Astrocyte (in vitro differentiated cells and primary cell): ENCODE measurements around the gene SLC27A2. TPM values are rescaled to one million over a fixed set of nuclear protein-coding genes. Genes with fewer than 3 reads are reported as not detected.

Source experiments
- DNase-seq: peaks from one replicate; pipeline ENCODE4 v3.0.0-alpha.2; 2010; ENCODE audit warnings: low read depth
- FAIRE-seq: peaks from 2 replicates; lab custom pipeline; 2011; peaks lifted over from hg19 to GRCh38; lab: Jason Lieb, UNC
- H2AFZ ChIP-seq: 2 replicates; pipeline ENCODE4 v1.6.0; 2012; ENCODE audit warnings: low read depth, low read length, inconsistent platforms
- H3K27ac ChIP-seq: 2 replicates; pipeline ENCODE4 v1.5.1; 2011; ENCODE audit warnings: low read depth, low read length, inconsistent platforms
- H3K27me3 ChIP-seq: 2 replicates; pipeline ENCODE4 v1.6.0; 2011; ENCODE audit warnings: low read length, inconsistent platforms; ENCODE audit not compliant: insufficient read depth
- H3K36me3 ChIP-seq: 2 replicates; pipeline ENCODE4 v1.5.1; 2011; ENCODE audit warnings: low read length, inconsistent platforms; ENCODE audit not compliant: insufficient read depth
- H3K4me1 ChIP-seq: 2 replicates; pipeline ENCODE4 v1.5.1; 2011; ENCODE audit warnings: low read length, inconsistent platforms; ENCODE audit not compliant: insufficient read depth
- H3K4me2 ChIP-seq: 2 replicates; pipeline ENCODE4 v1.6.0; 2012; ENCODE audit warnings: low read length, inconsistent platforms
- H3K4me3 ChIP-seq: 2 replicates; pipeline ENCODE4 v1.5.1; 2011; ENCODE audit warnings: low read depth, mild to moderate bottlenecking, low read length, inconsistent platforms; ENCODE audit not compliant: insufficient read depth
- H3K79me2 ChIP-seq: 2 replicates; pipeline ENCODE4 v1.6.0; 2012; ENCODE audit warnings: mild to moderate bottlenecking, low read length, inconsistent platforms; ENCODE audit not compliant: insufficient read depth
- H3K9ac ChIP-seq: 2 replicates; pipeline ENCODE4 v1.6.0; 2012; ENCODE audit warnings: mild to moderate bottlenecking, low read length, inconsistent platforms
- H3K9me3 ChIP-seq: 2 replicates; pipeline ENCODE4 v1.5.1; 2012; ENCODE audit warnings: low read depth, mild to moderate bottlenecking, low read length, inconsistent platforms; ENCODE audit not compliant: insufficient read depth
- H4K20me1 ChIP-seq: 2 replicates; pipeline ENCODE4 v1.6.0; 2012; ENCODE audit warnings: low read length, inconsistent platforms; ENCODE audit not compliant: insufficient read depth
- H3K27ac Mint-ChIP-seq: one replicate; pipeline ENCODE4 v1.8.0; 2021; ENCODE audit warnings: mild to moderate bottlenecking, mixed read lengths; ENCODE audit not compliant: unreplicated experiment
- H3K27me3 Mint-ChIP-seq: one replicate; pipeline ENCODE4 v1.8.0; 2021; ENCODE audit warnings: low read depth, mixed read lengths; ENCODE audit not compliant: unreplicated experiment
- H3K36me3 Mint-ChIP-seq: one replicate; pipeline ENCODE4 v1.8.0; 2021; ENCODE audit warnings: low read depth, mixed read lengths; ENCODE audit not compliant: unreplicated experiment
- H3K4me1 Mint-ChIP-seq: one replicate; pipeline ENCODE4 v1.8.0; 2021; ENCODE audit warnings: low read depth, mixed read lengths; ENCODE audit not compliant: unreplicated experiment
- H3K4me3 Mint-ChIP-seq: one replicate; pipeline ENCODE4 v1.8.0; 2021; ENCODE audit warnings: mild to moderate bottlenecking, moderate library complexity, mixed read lengths; ENCODE audit not compliant: unreplicated experiment
- H3K9me3 Mint-ChIP-seq: one replicate; pipeline ENCODE4 v1.8.0; 2021; ENCODE audit warnings: mild to moderate bottlenecking, mixed read lengths; ENCODE audit not compliant: unreplicated experiment
- EZH2 ChIP-seq: IDR thresholded peaks from 2 replicates; pipeline ENCODE4 v1.6.1; 2012; ENCODE audit warnings: mild to moderate bottlenecking, low read length, inconsistent platforms; ENCODE audit not compliant: insufficient read depth
- total RNA-seq: library from RNA; stranded (reverse); gene quantifications from 2 replicates; pipeline ENCODE4 v1.2.1, GENCODE V29; 2021
- TF ChIP-seq, protein P1 (sequence below): IDR thresholded peaks from 2 replicates; pipeline ENCODE4 v1.5.1; 2011; ENCODE audit warnings: low read depth, mild to moderate bottlenecking, inconsistent platforms, low read length, moderate library complexity; ENCODE audit not compliant: insufficient read depth

Gene SLC27A2
- total RNA-seq, 1 donor from 2014 or later, result 0.82 TPM

DNA sequence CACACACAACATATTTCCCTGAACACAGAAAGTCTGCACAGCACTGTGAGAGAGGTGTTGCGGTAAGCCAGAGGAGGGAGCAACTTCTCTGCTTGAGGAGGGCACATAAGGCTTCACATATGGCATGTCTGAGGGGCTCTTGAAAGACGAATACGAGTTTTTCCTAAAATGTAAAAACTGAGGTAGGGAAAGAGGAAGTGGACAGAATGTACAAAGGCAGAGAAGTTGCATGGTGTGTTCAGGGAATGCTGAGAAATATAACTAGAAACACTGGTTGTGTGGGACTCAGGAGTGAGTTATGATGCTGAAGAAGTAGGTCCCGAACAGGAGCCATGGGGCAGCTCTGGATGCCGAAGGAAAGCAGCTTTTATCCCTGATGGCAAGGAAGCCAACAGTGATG is 40.1 kb upstream of the SLC27A2 start:
- no peak overlapping the region for H3K27ac ChIP-seq
- no peaks in the 10 kb centered on the region for H3K79me2 ChIP-seq
- no peaks in the 10 kb centered on the region for H3K36me3 Mint-ChIP-seq
- TF ChIP-seq EZH2, result no peak
- TF ChIP-seq, protein P1, sequence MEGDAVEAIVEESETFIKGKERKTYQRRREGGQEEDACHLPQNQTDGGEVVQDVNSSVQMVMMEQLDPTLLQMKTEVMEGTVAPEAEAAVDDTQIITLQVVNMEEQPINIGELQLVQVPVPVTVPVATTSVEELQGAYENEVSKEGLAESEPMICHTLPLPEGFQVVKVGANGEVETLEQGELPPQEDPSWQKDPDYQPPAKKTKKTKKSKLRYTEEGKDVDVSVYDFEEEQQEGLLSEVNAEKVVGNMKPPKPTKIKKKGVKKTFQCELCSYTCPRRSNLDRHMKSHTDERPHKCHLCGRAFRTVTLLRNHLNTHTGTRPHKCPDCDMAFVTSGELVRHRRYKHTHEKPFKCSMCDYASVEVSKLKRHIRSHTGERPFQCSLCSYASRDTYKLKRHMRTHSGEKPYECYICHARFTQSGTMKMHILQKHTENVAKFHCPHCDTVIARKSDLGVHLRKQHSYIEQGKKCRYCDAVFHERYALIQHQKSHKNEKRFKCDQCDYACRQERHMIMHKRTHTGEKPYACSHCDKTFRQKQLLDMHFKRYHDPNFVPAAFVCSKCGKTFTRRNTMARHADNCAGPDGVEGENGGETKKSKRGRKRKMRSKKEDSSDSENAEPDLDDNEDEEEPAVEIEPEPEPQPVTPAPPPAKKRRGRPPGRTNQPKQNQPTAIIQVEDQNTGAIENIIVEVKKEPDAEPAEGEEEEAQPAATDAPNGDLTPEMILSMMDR, result no peak
- no peak overlapping the region for H3K4me3 ChIP-seq
- no peak overlapping the region for H3K27ac Mint-ChIP-seq
- no peak for FAIRE-seq
- H3K27me3 ChIP-seq, result no peaks in the 10 kb centered on the region
- no peaks in the 10 kb centered on the region for H3K36me3 ChIP-seq
- H3K27me3 Mint-ChIP-seq, result no peaks in the 10 kb centered on the region
- no peaks in the 10 kb centered on the region for H4K20me1 ChIP-seq
- H3K4me1 Mint-ChIP-seq, result peaks cover 4% of the 10 kb centered on the region
- DNase-seq, result no peak
- H2AFZ ChIP-seq, result no peak overlapping the region
- peaks cover 3% of the 10 kb centered on the region for H3K9me3 Mint-ChIP-seq
- no peak overlapping the region for H3K9ac ChIP-seq
- no peak overlapping the region for H3K4me3 Mint-ChIP-seq
- peaks cover 7% of the 10 kb centered on the region for H3K4me1 ChIP-seq
- H3K4me2 ChIP-seq, result no peak overlapping the region
- no peaks in the 10 kb centered on the region for H3K9me3 ChIP-seq

DNA sequence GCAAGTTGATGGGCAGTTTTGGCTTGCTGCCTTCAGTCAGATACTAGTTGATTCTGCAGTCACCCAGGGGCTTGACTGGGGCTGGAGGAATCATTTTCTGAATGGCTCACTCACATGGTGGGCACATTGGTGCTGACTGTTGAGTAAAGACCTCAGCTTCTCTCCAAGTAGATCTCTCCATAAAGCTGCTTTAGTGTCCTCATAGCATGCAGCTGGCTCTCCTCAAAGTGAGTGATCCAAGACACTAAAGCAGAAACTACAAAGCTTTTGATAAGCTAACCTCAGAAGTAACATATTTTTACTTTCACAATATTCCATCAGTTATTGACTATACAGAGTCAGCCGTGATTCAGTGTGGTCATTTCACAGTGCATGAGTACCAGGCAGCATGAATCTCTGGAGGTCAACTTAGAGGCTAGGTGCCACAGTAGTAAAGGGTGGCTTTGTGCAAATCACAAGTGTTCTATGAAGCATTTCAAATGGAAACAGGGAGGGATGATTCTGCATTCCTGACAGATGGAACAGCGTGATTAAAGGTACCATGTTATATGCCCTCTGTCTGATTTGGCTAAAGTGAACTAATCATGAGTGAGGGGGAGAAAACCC is 38.6 kb upstream of the SLC27A2 start:
- no peak overlapping the region for H3K9ac ChIP-seq
- no peaks in the 10 kb centered on the region for H3K27me3 ChIP-seq
- Mint-ChIP-seq H3K4me3 (no peak overlapping the region), H3K4me1 (no peaks in the 10 kb centered on the region), H3K27me3 (no peaks in the 10 kb centered on the region), H3K27ac (no peak overlapping the region), H3K9me3 (peaks cover 3% of the 10 kb centered on the region), H3K36me3 (no peaks in the 10 kb centered on the region)
- TF ChIP-seq EZH2, result no peak
- TF ChIP-seq, protein P1, result no peak
- no peaks in the 10 kb centered on the region for H3K36me3 ChIP-seq
- H3K79me2 ChIP-seq, result no peaks in the 10 kb centered on the region
- no peak overlapping the region for H3K4me2 ChIP-seq
- H4K20me1 ChIP-seq, result no peaks in the 10 kb centered on the region
- no peak overlapping the region for H3K4me3 ChIP-seq
- DNase-seq, result no peak
- no peaks in the 10 kb centered on the region for H3K4me1 ChIP-seq
- no peak for FAIRE-seq
- H3K27ac ChIP-seq, result no peak overlapping the region
- H3K9me3 ChIP-seq, result no peaks in the 10 kb centered on the region
- no peak overlapping the region for H2AFZ ChIP-seq

DNA sequence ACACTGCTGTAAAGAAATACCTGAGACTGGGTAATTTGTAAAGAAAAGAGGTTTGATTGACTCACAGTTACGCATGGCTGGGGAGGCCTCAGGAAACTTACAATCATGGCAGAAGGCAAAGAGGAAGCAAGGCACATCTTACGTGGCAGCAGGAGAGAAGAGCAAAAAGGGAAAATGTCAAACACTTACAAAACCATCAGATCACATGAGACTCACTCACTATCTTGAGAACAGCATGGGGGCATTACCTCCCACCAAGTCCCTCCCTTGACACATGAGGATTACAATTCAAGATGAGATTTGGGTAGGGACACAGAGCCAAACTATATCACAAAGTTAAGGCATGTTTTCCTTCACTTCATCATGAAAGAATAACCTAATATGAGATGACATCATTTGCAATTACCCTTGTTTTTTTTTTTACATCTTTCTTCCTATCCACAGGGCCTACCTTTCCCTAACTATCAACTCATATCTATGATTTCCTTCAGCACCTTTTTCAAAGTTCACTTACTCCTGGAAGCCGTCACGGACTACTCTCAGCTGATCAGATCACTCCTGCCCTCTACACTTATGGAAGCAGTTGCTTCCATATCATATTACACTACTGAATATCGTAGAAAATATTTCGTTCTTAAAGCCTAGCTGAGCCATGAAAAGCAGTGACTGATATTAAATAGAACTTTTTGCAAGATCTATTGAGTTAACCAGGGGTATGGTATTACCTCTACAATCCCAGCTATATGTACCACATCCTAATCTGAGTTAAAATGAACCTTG is 37.5 kb upstream of the SLC27A2 start:
- H3K27ac ChIP-seq, result no peak overlapping the region
- H3K27me3 ChIP-seq, result no peaks in the 10 kb centered on the region
- H3K9me3 Mint-ChIP-seq, result peaks cover 3% of the 10 kb centered on the region
- H3K4me2 ChIP-seq, result no peak overlapping the region
- no peaks in the 10 kb centered on the region for H3K27me3 Mint-ChIP-seq
- H3K9me3 ChIP-seq, result no peaks in the 10 kb centered on the region
- no peak for DNase-seq
- H3K36me3 ChIP-seq, result no peaks in the 10 kb centered on the region
- H4K20me1 ChIP-seq, result no peaks in the 10 kb centered on the region
- no peaks in the 10 kb centered on the region for H3K79me2 ChIP-seq
- H3K4me3 ChIP-seq, result no peak overlapping the region
- H3K4me1 Mint-ChIP-seq, result no peaks in the 10 kb centered on the region
- H3K27ac Mint-ChIP-seq, result no peak overlapping the region
- TF ChIP-seq, protein P1, result no peak
- TF ChIP-seq EZH2, result no peak
- H3K4me1 ChIP-seq, result no peaks in the 10 kb centered on the region
- no peaks in the 10 kb centered on the region for H3K36me3 Mint-ChIP-seq
- H3K4me3 Mint-ChIP-seq, result no peak overlapping the region
- H3K9ac ChIP-seq, result no peak overlapping the region
- H2AFZ ChIP-seq, result peak overlapping the region; percentile 22
- no peak for FAIRE-seq
